Endothelial cell of umbilical vein (primary cell): ENCODE data around the gene SMARCD3. TPM values are rescaled to one million over a fixed set of nuclear protein-coding genes. Genes with fewer than 3 reads are reported as not detected.

Source experiments
- BruUV-seq: library from RNA; stranded (reverse); fragments of 400-500 nt; replicated peaks from 2 replicates; lab custom pipeline; 2021; lab: Mats Ljungman, UMichigan
- CTCF ChIA-PET: fragments of 300-600, 350-600 bp; sonication (Branson Sonifier 250); formaldehyde crosslinking; loops from one replicate; lab custom pipeline; 2021; ENCODE audit warnings: antibody characterized with exemption, inconsistent platforms; lab: Charles Lee
- POLR2A ChIA-PET: fragments of 300-600, 350-600 bp; sonication (Branson Sonifier 250); formaldehyde crosslinking; loops from one replicate; lab custom pipeline; 2021; ENCODE audit warnings: antibody characterized with exemption, inconsistent platforms; lab: Charles Lee
- DNase-seq: peaks from one replicate; pipeline ENCODE4 v3.0.0-alpha.2; 2011; ENCODE audit warnings: low read depth, low spot score
- FAIRE-seq: peaks from 2 replicates; lab custom pipeline; 2011; peaks lifted over from hg19 to GRCh38; lab: Jason Lieb, UNC
- H2AFZ ChIP-seq: 2 replicates; pipeline ENCODE4 v1.6.0; 2012; ENCODE audit warnings: low read depth, low read length, control low read depth, inconsistent platforms
- H3K27ac ChIP-seq: 2 replicates; pipeline ENCODE4 v1.5.1; 2011; ENCODE audit warnings: low read depth, mild to moderate bottlenecking, control low read depth, low read length, moderate library complexity; ENCODE audit not compliant: insufficient read depth
- H3K27me3 ChIP-seq, 2 experiments: 2 replicates each; pipeline versions ENCODE4 v1.6.0 to v1.6.1; 2011; ENCODE audit warnings: low read length in 2 of 2, mixed read lengths in 1 of 2; ENCODE audit not compliant: control insufficient read depth in 2 of 2, insufficient read depth in 2 of 2
- H3K36me3 ChIP-seq, 2 experiments: 2 replicates in 1 of 2; 3 replicates in 1 of 2; pipeline ENCODE4 v1.5.1; 2011; ENCODE audit warnings: low read length in 2 of 2, mild to moderate bottlenecking in 1 of 2, moderate library complexity in 1 of 2; ENCODE audit not compliant: control insufficient read depth in 2 of 2, insufficient read depth in 2 of 2; ENCODE audit errors: extremely low read depth in 1 of 2
- H3K4me1 ChIP-seq: 3 replicates; pipeline ENCODE4 v1.5.1; 2011; ENCODE audit warnings: mild to moderate bottlenecking, low read length; ENCODE audit not compliant: control insufficient read depth, insufficient read depth; ENCODE audit errors: extremely low read depth
- H3K4me2 ChIP-seq: 2 replicates; pipeline ENCODE4 v1.6.1; 2011; ENCODE audit warnings: low read length, control low read depth, mixed read lengths; ENCODE audit not compliant: insufficient read depth
- H3K4me3 ChIP-seq, 3 experiments: fragments of 200-600 bp in 1 of 3; sonication (generic), shearing (Covaris generic) in 1 of 3; replicated peaks in 1 of 3; 2 replicates each; pipeline ENCODE4 v1.5.1; 2011 to 2016; ENCODE audit warnings: control low read depth in 3 of 3, low read length in 3 of 3, mild to moderate bottlenecking in 2 of 3, inconsistent platforms in 1 of 3, low read depth in 1 of 3, moderate library complexity in 1 of 3; ENCODE audit not compliant: insufficient read depth in 1 of 3
- H3K79me2 ChIP-seq: 2 replicates; pipeline ENCODE4 v1.6.0; 2012; ENCODE audit warnings: low read length, inconsistent platforms; ENCODE audit not compliant: control insufficient read depth, insufficient read depth
- H3K9ac ChIP-seq: replicated peaks from 2 replicates; pipeline ENCODE3; 2011; ENCODE audit warnings: low read length, control low read depth; ENCODE audit not compliant: insufficient read depth; ENCODE audit errors: extremely low read depth
- H3K9me1 ChIP-seq: replicated peaks from 3 replicates; pipeline ENCODE4 v1.6.0; 2011; ENCODE audit warnings: mild to moderate bottlenecking, low read length; ENCODE audit not compliant: control insufficient read depth, insufficient read depth; ENCODE audit errors: extremely low read depth
- H3K9me3 ChIP-seq: replicated peaks from 2 replicates; pipeline ENCODE4 v1.5.1; 2012; ENCODE audit warnings: low read length, inconsistent platforms; ENCODE audit not compliant: control insufficient read depth, insufficient read depth
- H4K20me1 ChIP-seq: replicated peaks from 2 replicates; pipeline ENCODE3; 2011; ENCODE audit warnings: mild to moderate bottlenecking, low read length; ENCODE audit not compliant: control insufficient read depth, insufficient read depth; ENCODE audit errors: extremely low read depth
- EZH2 ChIP-seq: IDR thresholded peaks from 2 replicates; pipeline ENCODE4 v1.6.1; 2012; ENCODE audit warnings: borderline replicate concordance, low read depth, mild to moderate bottlenecking, moderate library complexity, low read length, inconsistent platforms; ENCODE audit not compliant: severe bottlenecking
- FOS ChIP-seq: IDR thresholded peaks from 2 replicates; pipeline ENCODE4 v1.6.1; 2011; ENCODE audit warnings: mild to moderate bottlenecking, low read length, moderate library complexity, borderline replicate concordance; ENCODE audit not compliant: insufficient read depth
- GATA2 ChIP-seq: IDR thresholded peaks from 2 replicates; pipeline ENCODE4 v1.7.0; 2011; ENCODE audit warnings: low read depth, mild to moderate bottlenecking, moderate library complexity, mixed read lengths, low read length; ENCODE audit not compliant: insufficient read length, insufficient read depth
- JUN ChIP-seq: IDR thresholded peaks from 2 replicates; pipeline ENCODE4 v1.6.1; 2011; ENCODE audit warnings: borderline replicate concordance, low read depth; ENCODE audit not compliant: insufficient read length, insufficient read depth
- MAX ChIP-seq: IDR thresholded peaks from 2 replicates; pipeline ENCODE4 v1.6.1; 2011; ENCODE audit not compliant: insufficient read depth, insufficient read length
- MYC ChIP-seq: IDR thresholded peaks from one replicate; pipeline ENCODE4 v1.6.1; 2011; ENCODE audit warnings: mild to moderate bottlenecking, low read depth, low read length
- POLR2A ChIP-seq: IDR thresholded peaks from 2 replicates; pipeline ENCODE4 v1.6.1; 2012; ENCODE audit warnings: low read depth, mild to moderate bottlenecking, control low read depth, low read length
- POLR2AphosphoS5 ChIP-seq: IDR thresholded peaks from 2 replicates; pipeline ENCODE4 v1.6.1; 2012; ENCODE audit warnings: low read depth, mild to moderate bottlenecking, control low read depth, low read length, moderate library complexity; ENCODE audit not compliant: insufficient read depth
- dilution Hi-C: fragments of 300-500 bp; cut with MboI; formaldehyde crosslinking; loops from one replicate; pipeline ENCODE4 v1.15.0; 2019; ENCODE audit warnings: low sequenced_read_pairs; ENCODE audit not compliant: extremely low pct_ligation_motif_present
- intact Hi-C: fragments of 100-400 bp; cut with micrococcal nuclease; formaldehyde crosslinking; loops from one replicate; pipeline ENCODE4 v1.10.0; 2022
- polyA plus RNA-seq, 4 experiments: library from polyadenylated mRNA; depleted of rRNA in 3 of 4; stranded (reverse) in 3 of 4; unstranded in 1 of 4; fragments of >200 nt; gene quantifications; 2 replicates each; pipeline versions ENCODE4 v1.2.1 to v1.2.3, GENCODE V29; 2011 to 2012; ENCODE audit warnings: missing spikeins in 1 of 4
- total RNA-seq: library from RNA; stranded (reverse); gene quantifications from 2 replicates; pipeline ENCODE4 v1.2.3, GENCODE V29; 2021
- TF ChIP-seq, protein P1 (sequence below), 2 donors: IDR thresholded peaks; 1 replicate in 1 of 2; 2 replicates in 1 of 2; pipeline ENCODE4 v1.5.1; 2011; ENCODE audit warnings: low read length in 2 of 2, mild to moderate bottlenecking in 2 of 2, moderate library complexity in 2 of 2, control low read depth in 1 of 2, inconsistent platforms in 1 of 2, low read depth in 1 of 2; ENCODE audit not compliant: insufficient read depth in 1 of 2; ENCODE audit errors: extremely low read depth in 1 of 2

SMARCD3 gene
- total and polyA plus RNA-seq, 2 donors (not counting 3 experiments of a cell fraction or from before 2014, with no cell fraction given): 6.1 to 8.5 TPM

DNA sequence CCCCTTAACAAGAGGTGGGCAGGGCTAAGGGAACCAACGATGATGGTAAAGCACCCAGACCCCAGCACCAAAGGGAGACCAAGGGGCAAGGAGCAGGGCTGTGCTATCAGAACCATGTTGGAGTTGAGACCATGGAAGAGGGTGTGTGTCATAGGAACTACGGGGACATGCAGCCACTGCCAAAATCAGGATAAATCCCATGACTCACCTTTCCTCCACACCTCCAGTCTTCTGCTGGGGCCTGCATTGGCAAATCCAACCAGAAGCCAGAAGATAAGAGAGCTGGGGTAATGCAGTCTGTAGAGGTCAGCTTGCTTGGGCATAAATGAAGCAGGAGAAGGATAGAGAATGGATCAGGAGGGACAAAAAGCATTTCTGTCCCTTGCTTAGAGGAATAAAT, 42.7 kb upstream of the SMARCD3 start:
- Histone ChIP-seq H4K20me1 (no peaks in the 10 kb centered on the region), H3K4me1 (no peaks in the 10 kb centered on the region), H3K79me2 (no peaks in the 10 kb centered on the region), H3K9ac (no peak overlapping the region), H3K9me3 (no peaks in the 10 kb centered on the region), H3K27me3 (peaks cover 16 to 20% of the 10 kb centered on the region in 2 experiments), H3K4me3 (no peak overlapping the region), H2AFZ (no peak overlapping the region), H3K9me1 (no peaks in the 10 kb centered on the region), H3K4me2 (no peak overlapping the region), H3K36me3 (no peaks in the 10 kb centered on the region), H3K27ac (no peak overlapping the region)
- intact Hi-C loops (no loop called here), dilution Hi-C loops (no loop called here)
- no TSS peak for BruUV-seq
- ChIA-PET POLR2A (no interaction called here), CTCF (interaction anchor here (1.7 kb wide), 1 partner anchor 47 kb away, joined by 5 read pairs; no protein-coding TSS in a partner anchor)
- TF ChIP-seq POLR2A: no peak
- no peak for TF ChIP-seq GATA2
- TF ChIP-seq JUN: no peak
- TF ChIP-seq MYC: no peak
- TF ChIP-seq, protein P1, sequence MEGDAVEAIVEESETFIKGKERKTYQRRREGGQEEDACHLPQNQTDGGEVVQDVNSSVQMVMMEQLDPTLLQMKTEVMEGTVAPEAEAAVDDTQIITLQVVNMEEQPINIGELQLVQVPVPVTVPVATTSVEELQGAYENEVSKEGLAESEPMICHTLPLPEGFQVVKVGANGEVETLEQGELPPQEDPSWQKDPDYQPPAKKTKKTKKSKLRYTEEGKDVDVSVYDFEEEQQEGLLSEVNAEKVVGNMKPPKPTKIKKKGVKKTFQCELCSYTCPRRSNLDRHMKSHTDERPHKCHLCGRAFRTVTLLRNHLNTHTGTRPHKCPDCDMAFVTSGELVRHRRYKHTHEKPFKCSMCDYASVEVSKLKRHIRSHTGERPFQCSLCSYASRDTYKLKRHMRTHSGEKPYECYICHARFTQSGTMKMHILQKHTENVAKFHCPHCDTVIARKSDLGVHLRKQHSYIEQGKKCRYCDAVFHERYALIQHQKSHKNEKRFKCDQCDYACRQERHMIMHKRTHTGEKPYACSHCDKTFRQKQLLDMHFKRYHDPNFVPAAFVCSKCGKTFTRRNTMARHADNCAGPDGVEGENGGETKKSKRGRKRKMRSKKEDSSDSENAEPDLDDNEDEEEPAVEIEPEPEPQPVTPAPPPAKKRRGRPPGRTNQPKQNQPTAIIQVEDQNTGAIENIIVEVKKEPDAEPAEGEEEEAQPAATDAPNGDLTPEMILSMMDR (IDR thresholded peaks at IDR 0.05; ENCODE audit: extremely low read depth in 1 of 2, insufficient read depth in 1 of 2, low read depth in 1 of 2, low read length in 2 of 2): no peak
- TF ChIP-seq MAX: no peak
- TF ChIP-seq POLR2AphosphoS5: no peak
- TF ChIP-seq FOS: no peak
- no peak for TF ChIP-seq EZH2
- FAIRE-seq: no peak
- DNase-seq: no peak
